Measurements from ENCODE around the gene MOGAT2. TPM values are rescaled to one million over a fixed set of nuclear protein-coding genes. Genes with fewer than 3 reads are reported as not detected.
A peak's percentile ranks its signal among the peaks of the same experiment; 100 is the strongest.

The MOGAT2 gene
- total and polyA plus RNA-seq, 2 of the 13 experiments (the other 11 are each of a cell fraction or from before 2014, with no cell fraction given), result 27.2 to 27.8 TPM

DNA sequence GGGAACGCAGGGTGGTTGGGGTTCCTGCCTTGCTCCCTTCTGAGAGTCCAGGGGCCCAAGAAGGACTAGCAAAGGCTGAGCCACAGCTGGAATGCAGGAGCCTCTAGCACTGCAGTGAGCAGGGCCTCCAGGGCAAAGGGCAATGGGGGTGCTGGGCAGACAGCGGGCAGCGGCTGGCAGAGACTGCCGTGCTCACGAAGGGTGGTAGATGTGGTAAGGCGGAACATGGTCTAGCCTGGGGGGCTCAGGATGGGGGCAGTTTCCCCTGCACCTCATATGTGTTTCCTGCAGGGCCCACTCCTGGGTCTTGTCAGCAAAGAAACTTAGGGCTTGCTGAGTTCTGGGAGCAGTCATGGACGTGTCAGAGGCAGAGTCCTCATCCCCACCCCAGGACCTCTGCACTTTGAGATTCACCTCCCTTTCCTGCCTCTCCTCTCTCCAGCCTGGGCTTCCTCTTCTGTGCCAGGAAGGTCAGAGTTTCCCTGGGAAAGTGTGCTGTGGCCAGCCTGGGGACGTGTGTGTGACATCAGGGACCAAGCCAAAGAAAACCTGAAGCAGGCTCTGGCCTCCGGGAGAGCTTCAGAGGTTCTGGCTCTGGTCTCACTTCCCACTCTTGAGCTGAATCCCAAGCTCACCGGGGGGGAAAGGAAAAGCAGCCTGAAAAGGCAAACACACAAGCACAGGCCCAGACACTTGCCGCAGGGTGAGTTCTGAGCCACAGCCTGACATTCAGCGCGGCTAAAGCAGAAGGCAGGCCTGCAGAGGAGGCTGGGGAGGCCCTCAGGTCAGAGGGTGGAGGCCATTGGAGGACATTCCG lies 4.4 kb downstream of the MOGAT2 start (continued):
- TF ChIP-seq, protein P1, sequence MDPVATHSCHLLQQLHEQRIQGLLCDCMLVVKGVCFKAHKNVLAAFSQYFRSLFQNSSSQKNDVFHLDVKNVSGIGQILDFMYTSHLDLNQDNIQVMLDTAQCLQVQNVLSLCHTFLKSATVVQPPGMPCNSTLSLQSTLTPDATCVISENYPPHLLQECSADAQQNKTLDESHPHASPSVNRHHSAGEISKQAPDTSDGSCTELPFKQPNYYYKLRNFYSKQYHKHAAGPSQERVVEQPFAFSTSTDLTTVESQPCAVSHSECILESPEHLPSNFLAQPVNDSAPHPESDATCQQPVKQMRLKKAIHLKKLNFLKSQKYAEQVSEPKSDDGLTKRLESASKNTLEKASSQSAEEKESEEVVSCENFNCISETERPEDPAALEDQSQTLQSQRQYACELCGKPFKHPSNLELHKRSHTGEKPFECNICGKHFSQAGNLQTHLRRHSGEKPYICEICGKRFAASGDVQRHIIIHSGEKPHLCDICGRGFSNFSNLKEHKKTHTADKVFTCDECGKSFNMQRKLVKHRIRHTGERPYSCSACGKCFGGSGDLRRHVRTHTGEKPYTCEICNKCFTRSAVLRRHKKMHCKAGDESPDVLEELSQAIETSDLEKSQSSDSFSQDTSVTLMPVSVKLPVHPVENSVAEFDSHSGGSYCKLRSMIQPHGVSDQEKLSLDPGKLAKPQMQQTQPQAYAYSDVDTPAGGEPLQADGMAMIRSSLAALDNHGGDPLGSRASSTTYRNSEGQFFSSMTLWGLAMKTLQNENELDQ (CRISPR knock-in tag; IDR thresholded peaks at IDR 0.05; ENCODE audit: borderline replicate concordance), result no peak
- TF ChIP-seq ZNF230 (CRISPR knock-in tag; IDR thresholded peaks at IDR 0.05) (no peak; the same call in 1 of the 2 replicates), CC2D1A (CRISPR knock-in tag; IDR thresholded peaks at IDR 0.05) (no peak), ZNF431 (CRISPR knock-in tag; IDR thresholded peaks at IDR 0.05; ENCODE audit: borderline replicate concordance, low read depth) (no peak), PITX1 (CRISPR knock-in tag; IDR thresholded peaks at IDR 0.05) (0 out of 2 replicates have a peak, but pooled peaks have one; percentile 42), ZFP36L2 (CRISPR knock-in tag; IDR thresholded peaks at IDR 0.05) (no peak), SOX5 (CRISPR knock-in tag; IDR thresholded peaks at IDR 0.05; ENCODE audit: borderline replicate concordance) (no peak), ZKSCAN5 (CRISPR knock-in tag; IDR thresholded peaks at IDR 0.05) (peak; percentile 89), NR2C2 (CRISPR knock-in tag; IDR thresholded peaks at IDR 0.05; ENCODE audit: borderline replicate concordance) (peak; percentile 72), PAF1 (CRISPR knock-in tag; IDR thresholded peaks at IDR 0.05) (no peak), ZNF792 (CRISPR knock-in tag; IDR thresholded peaks at IDR 0.05) (no peak), ZNF264 (CRISPR knock-in tag; IDR thresholded peaks at IDR 0.05) (peak; percentile 61; the same call in 1 of the 2 replicates), PRMT3 (CRISPR knock-in tag; IDR thresholded peaks at IDR 0.05; ENCODE audit: borderline replicate concordance, low read depth) (no peak), ZNF124 (CRISPR knock-in tag; IDR thresholded peaks at IDR 0.05) (0 out of 2 replicates have a peak, but pooled peaks have one; percentile 27), SP140L (CRISPR knock-in tag; IDR thresholded peaks at IDR 0.05; ENCODE audit: borderline replicate concordance) (no peak), HOXD1 (CRISPR knock-in tag; IDR thresholded peaks at IDR 0.05) (0 out of 2 replicates have a peak, but pooled peaks have one; percentile 52), ZFP1 (CRISPR knock-in tag; IDR thresholded peaks at IDR 0.05) (no peak; the same call in 1 of the 2 replicates)
- TF ChIP-seq, protein P2, sequence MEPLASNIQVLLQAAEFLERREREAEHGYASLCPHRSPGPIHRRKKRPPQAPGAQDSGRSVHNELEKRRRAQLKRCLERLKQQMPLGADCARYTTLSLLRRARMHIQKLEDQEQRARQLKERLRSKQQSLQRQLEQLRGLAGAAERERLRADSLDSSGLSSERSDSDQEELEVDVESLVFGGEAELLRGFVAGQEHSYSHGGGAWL (CRISPR knock-in tag; IDR thresholded peaks at IDR 0.05), result peak; percentile 38; the same call in 1 of the 2 replicates
- TF ChIP-seq, protein P3, sequence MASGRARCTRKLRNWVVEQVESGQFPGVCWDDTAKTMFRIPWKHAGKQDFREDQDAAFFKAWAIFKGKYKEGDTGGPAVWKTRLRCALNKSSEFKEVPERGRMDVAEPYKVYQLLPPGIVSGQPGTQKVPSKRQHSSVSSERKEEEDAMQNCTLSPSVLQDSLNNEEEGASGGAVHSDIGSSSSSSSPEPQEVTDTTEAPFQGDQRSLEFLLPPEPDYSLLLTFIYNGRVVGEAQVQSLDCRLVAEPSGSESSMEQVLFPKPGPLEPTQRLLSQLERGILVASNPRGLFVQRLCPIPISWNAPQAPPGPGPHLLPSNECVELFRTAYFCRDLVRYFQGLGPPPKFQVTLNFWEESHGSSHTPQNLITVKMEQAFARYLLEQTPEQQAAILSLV (CRISPR knock-in tag; IDR thresholded peaks at IDR 0.05; ENCODE audit: borderline replicate concordance), result no peak
- TF ChIP-seq, protein P4, sequence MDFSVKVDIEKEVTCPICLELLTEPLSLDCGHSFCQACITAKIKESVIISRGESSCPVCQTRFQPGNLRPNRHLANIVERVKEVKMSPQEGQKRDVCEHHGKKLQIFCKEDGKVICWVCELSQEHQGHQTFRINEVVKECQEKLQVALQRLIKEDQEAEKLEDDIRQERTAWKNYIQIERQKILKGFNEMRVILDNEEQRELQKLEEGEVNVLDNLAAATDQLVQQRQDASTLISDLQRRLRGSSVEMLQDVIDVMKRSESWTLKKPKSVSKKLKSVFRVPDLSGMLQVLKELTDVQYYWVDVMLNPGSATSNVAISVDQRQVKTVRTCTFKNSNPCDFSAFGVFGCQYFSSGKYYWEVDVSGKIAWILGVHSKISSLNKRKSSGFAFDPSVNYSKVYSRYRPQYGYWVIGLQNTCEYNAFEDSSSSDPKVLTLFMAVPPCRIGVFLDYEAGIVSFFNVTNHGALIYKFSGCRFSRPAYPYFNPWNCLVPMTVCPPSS (IDR thresholded peaks at IDR 0.05), result no peak
- TF ChIP-seq, protein P5, sequence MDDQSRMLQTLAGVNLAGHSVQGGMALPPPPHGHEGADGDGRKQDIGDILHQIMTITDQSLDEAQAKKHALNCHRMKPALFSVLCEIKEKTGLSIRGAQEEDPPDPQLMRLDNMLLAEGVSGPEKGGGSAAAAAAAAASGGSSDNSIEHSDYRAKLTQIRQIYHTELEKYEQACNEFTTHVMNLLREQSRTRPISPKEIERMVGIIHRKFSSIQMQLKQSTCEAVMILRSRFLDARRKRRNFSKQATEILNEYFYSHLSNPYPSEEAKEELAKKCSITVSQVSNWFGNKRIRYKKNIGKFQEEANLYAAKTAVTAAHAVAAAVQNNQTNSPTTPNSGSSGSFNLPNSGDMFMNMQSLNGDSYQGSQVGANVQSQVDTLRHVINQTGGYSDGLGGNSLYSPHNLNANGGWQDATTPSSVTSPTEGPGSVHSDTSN (CRISPR knock-in tag; IDR thresholded peaks at IDR 0.05; ENCODE audit: borderline replicate concordance), result no peak
- TF ChIP-seq, protein P6, sequence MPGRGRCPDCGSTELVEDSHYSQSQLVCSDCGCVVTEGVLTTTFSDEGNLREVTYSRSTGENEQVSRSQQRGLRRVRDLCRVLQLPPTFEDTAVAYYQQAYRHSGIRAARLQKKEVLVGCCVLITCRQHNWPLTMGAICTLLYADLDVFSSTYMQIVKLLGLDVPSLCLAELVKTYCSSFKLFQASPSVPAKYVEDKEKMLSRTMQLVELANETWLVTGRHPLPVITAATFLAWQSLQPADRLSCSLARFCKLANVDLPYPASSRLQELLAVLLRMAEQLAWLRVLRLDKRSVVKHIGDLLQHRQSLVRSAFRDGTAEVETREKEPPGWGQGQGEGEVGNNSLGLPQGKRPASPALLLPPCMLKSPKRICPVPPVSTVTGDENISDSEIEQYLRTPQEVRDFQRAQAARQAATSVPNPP (CRISPR knock-in tag; IDR thresholded peaks at IDR 0.05), result no peak; the same call in 1 of the 2 replicates
